GM23338 (cell line): ENCODE measurements around the gene MYO19. TPM values are rescaled to one million over a fixed set of nuclear protein-coding genes. Genes with fewer than 3 reads are reported as not detected.

ENCODE experiments used
- ATAC-seq: fragments of 200-7000 bp; cut with Tn5 transposase; 3 replicates; pipeline ENCODE4 v1.9.1; 2020
- DNase-seq: peaks from one replicate; pipeline ENCODE4 v3.0.0-alpha.2; 2015; ENCODE audit warnings: low spot score
- H2AFZ ChIP-seq: fragments of 200-600 bp; sonication (generic); 2 replicates; pipeline ENCODE4 v1.8.0; 2016; ENCODE audit warnings: antibody characterized with exemption, mild to moderate bottlenecking, moderate library complexity
- H3F3A ChIP-seq: fragments of 200-600 bp; sonication (generic); replicated peaks from 2 replicates; pipeline ENCODE4 v1.8.0; 2017; ENCODE audit warnings: antibody characterized with exemption, mixed run types, low read depth
- H3K27ac ChIP-seq: fragments of 200-600 bp; sonication (generic); 2 replicates; pipeline ENCODE4 v1.6.1; 2016; ENCODE audit warnings: low read depth
- H3K27me3 ChIP-seq: fragments of 200-600 bp; sonication (generic); 2 replicates; pipeline ENCODE4 v1.8.0; 2016; ENCODE audit warnings: mild to moderate bottlenecking, mixed run types, moderate library complexity; ENCODE audit not compliant: insufficient read depth
- H3K36me3 ChIP-seq: fragments of 200-600 bp; sonication (generic); 2 replicates; pipeline ENCODE4 v1.8.0; 2016; ENCODE audit warnings: mild to moderate bottlenecking; ENCODE audit not compliant: insufficient read depth
- H3K4me1 ChIP-seq: fragments of 200-600 bp; sonication (generic); 2 replicates; pipeline ENCODE4 v1.8.0; 2016; ENCODE audit warnings: mild to moderate bottlenecking, moderate library complexity; ENCODE audit not compliant: insufficient read depth
- H3K4me2 ChIP-seq: fragments of 200-600 bp; sonication (generic); 2 replicates; pipeline ENCODE4 v1.7.1; 2017; ENCODE audit warnings: mixed run types
- H3K4me3 ChIP-seq: fragments of 200-600 bp; sonication (generic); 2 replicates; pipeline ENCODE4 v1.6.1; 2016; ENCODE audit warnings: mixed run types
- H3K79me2 ChIP-seq: fragments of 200-600 bp; sonication (generic); replicated peaks from 2 replicates; pipeline ENCODE4 v1.8.0; 2017; ENCODE audit warnings: mild to moderate bottlenecking; ENCODE audit not compliant: insufficient read depth
- H3K9me2 ChIP-seq: fragments of 200-600 bp; sonication (generic); 2 replicates; pipeline ENCODE4 v1.8.0; 2017; ENCODE audit not compliant: insufficient read depth
- H4K20me1 ChIP-seq: fragments of 200-600 bp; sonication (generic); replicated peaks from 2 replicates; pipeline ENCODE4 v1.8.0; 2017; ENCODE audit warnings: mild to moderate bottlenecking; ENCODE audit not compliant: insufficient read depth
- H3K27ac Mint-ChIP-seq: 2 replicates; pipeline ENCODE4 v1.8.0; 2020; ENCODE audit warnings: inconsistent platforms, mild to moderate bottlenecking, moderate library complexity, mixed read lengths
- H3K27me3 Mint-ChIP-seq: 3 replicates; pipeline ENCODE4 v1.8.0; 2022; ENCODE audit warnings: low read depth, mild to moderate bottlenecking, moderate library complexity, mixed read lengths, inconsistent platforms; ENCODE audit not compliant: insufficient read depth, poor library complexity
- H3K36me3 Mint-ChIP-seq: 3 replicates; pipeline ENCODE4 v1.8.0; 2021; ENCODE audit warnings: low read depth, mild to moderate bottlenecking, inconsistent platforms, moderate library complexity, mixed read lengths
- H3K4me1 Mint-ChIP-seq: 3 replicates; pipeline ENCODE4 v1.8.0; 2020; ENCODE audit warnings: mild to moderate bottlenecking, inconsistent platforms, mixed read lengths
- H3K4me3 Mint-ChIP-seq: 3 replicates; pipeline ENCODE4 v1.8.0; 2021; ENCODE audit warnings: moderate library complexity, mild to moderate bottlenecking, inconsistent platforms, mixed read lengths
- H3K9me3 Mint-ChIP-seq: 3 replicates; pipeline ENCODE4 v1.8.0; 2020; ENCODE audit warnings: moderate library complexity, mild to moderate bottlenecking, inconsistent platforms, mixed read lengths
- CREB1 ChIP-seq: fragments of 250-450 bp; sonication (Bioruptor Pico); IDR thresholded peaks from 2 replicates; pipeline ENCODE4 v1.5.0; 2020; ENCODE audit warnings: low read depth, mild to moderate bottlenecking, moderate library complexity
- CTCF ChIP-seq, 2 experiments: fragments of 200-600 bp in 1 of 2; sonication (generic) in 1 of 2; conservative IDR thresholded peaks; 2 replicates each; pipeline versions ENCODE4 v1.5.1 to v1.6.1; 2016 to 2017; ENCODE audit warnings: antibody characterized with exemption in 2 of 2, low read depth in 2 of 2, mild to moderate bottlenecking in 2 of 2, moderate library complexity in 1 of 2
- ETS1 ChIP-seq: IDR thresholded peaks from 2 replicates; pipeline ENCODE4 v1.6.1; 2016; ENCODE audit warnings: antibody characterized with exemption
- EZH2phosphoT487 ChIP-seq: fragments of 200-600 bp; sonication (generic); IDR thresholded peaks from one replicate; pipeline ENCODE4 v1.8.1; 2018; ENCODE audit warnings: antibody characterized with exemption; ENCODE audit not compliant: unreplicated experiment
- JUNB ChIP-seq: IDR thresholded peaks from one replicate; pipeline ENCODE4 v1.6.1; 2016; ENCODE audit warnings: antibody characterized with exemption; ENCODE audit not compliant: unreplicated experiment
- NANOG ChIP-seq: IDR thresholded peaks from 2 replicates; pipeline ENCODE4 v1.6.1; 2016; ENCODE audit warnings: antibody characterized with exemption, borderline replicate concordance
- POLR2AphosphoS5 ChIP-seq: IDR thresholded peaks from 2 replicates; pipeline ENCODE4 v1.6.1; 2016; ENCODE audit warnings: antibody characterized with exemption, low read depth
- REST ChIP-seq: IDR thresholded peaks from one replicate; pipeline ENCODE4 v1.6.1; 2018; ENCODE audit warnings: antibody characterized with exemption; ENCODE audit not compliant: unreplicated experiment
- ZNF114 ChIP-seq: fragments of 250-450 bp; sonication (Bioruptor Pico); IDR thresholded peaks from 2 replicates; pipeline ENCODE4 v1.5.0; 2020; ENCODE audit warnings: mild to moderate bottlenecking, moderate library complexity
- ZNF331 ChIP-seq: fragments of 250-450 bp; sonication (Bioruptor Pico); IDR thresholded peaks from 2 replicates; pipeline ENCODE4 v1.5.0; 2020; ENCODE audit warnings: low read depth, mild to moderate bottlenecking, moderate library complexity
- ZNF462 ChIP-seq: fragments of 250-450 bp; sonication (Bioruptor Pico); IDR thresholded peaks from 2 replicates; pipeline ENCODE4 v1.5.0; 2020; ENCODE audit warnings: mild to moderate bottlenecking, moderate library complexity
- polyA plus RNA-seq: library from polyadenylated mRNA; unstranded; fragments of >200 nt; fragmentation: Nextera tagmentation; extraction: Ambion mirVana; gene quantifications from 2 replicates; pipeline ENCODE4 v1.2.1, GENCODE V29; 2016
- total RNA-seq: library from RNA; depleted of rRNA; stranded (reverse); fragments of >200 nt; shearing (Covaris generic); gene quantifications from 2 replicates; pipeline ENCODE4 v1.2.3, GENCODE V29; 2014

The MYO19 gene
- total and polyA plus RNA-seq, 2 experiments from 2014 or later: 37.9 to 150 TPM

GRCh38 chr17:36576793-36577192, 42.1 kb upstream of the MYO19 start (continued):
- no peak for TF ChIP-seq ZNF462
- TF ChIP-seq ZNF331: no peak
- no peak for TF ChIP-seq REST

- no peak overlapping the region for H3K27ac Mint-ChIP-seq
- H4K20me1 ChIP-seq: peaks cover 8% of the 10 kb centered on the region; the same call in 1 of the 2 replicates
- H3K27me3 Mint-ChIP-seq: peaks cover 4% of the 10 kb centered on the region
- TF ChIP-seq CTCF (conservative IDR thresholded peaks at IDR 0.05; ENCODE audit: low read depth in 2 of 2) (no peak), ZNF114 (CRISPR knock-in tag) (no peak), EZH2phosphoT487 (no peak), CREB1 (CRISPR knock-in tag) (no peak), NANOG (no peak), ZNF331 (no peak), POLR2AphosphoS5 (no peak), ETS1 (no peak), JUNB (no peak)
Observed at GRCh38 chr17:36575028-36575427, 40.4 kb upstream of the MYO19 start.

More at GRCh38 chr17:36575028-36575427, 40.4 kb upstream of the MYO19 start:
- peaks cover 15% of the 10 kb centered on the region for H3K36me3 ChIP-seq
- H3K27me3 ChIP-seq: no peaks in the 10 kb centered on the region
- H3K4me1 Mint-ChIP-seq: no peaks in the 10 kb centered on the region
- H3K9me3 Mint-ChIP-seq: no peaks in the 10 kb centered on the region
- H3K4me3 ChIP-seq: no peak overlapping the region
- H3K36me3 Mint-ChIP-seq: peaks cover 24% of the 10 kb centered on the region
- H3K79me2 ChIP-seq: peaks cover 12% of the 10 kb centered on the region
- DNase-seq (no peak), ATAC-seq (no peak)
- no peaks in the 10 kb centered on the region for H3K4me1 ChIP-seq
- no peak overlapping the region for H3K4me3 Mint-ChIP-seq
- H3K4me2 ChIP-seq: no peak overlapping the region
- no peak overlapping the region for H2AFZ ChIP-seq
- H3K27ac ChIP-seq: no peak overlapping the region
- no peaks in the 10 kb centered on the region for H3F3A ChIP-seq
- H3K9me2 ChIP-seq: no peaks in the 10 kb centered on the region
